OCI-LY1 (cell line): ENCODE measurements around the gene ACTN2.

Source experiments
- EZH2 ChIP-seq: fragments of 200-600 bp; sonication (generic), shearing (Covaris generic); IDR thresholded peaks from 2 replicates; pipeline ENCODE4 v1.8.0; 2017; ENCODE audit warnings: borderline replicate concordance, mixed run types, mild to moderate bottlenecking, antibody characterized with exemption, low read length, moderate library complexity, mixed read lengths
- TF ChIP-seq, protein P1 (sequence below): fragments of 200-600 bp; sonication (generic), shearing (Covaris generic); IDR thresholded peaks from 2 replicates; pipeline ENCODE4 v1.5.1; 2017; ENCODE audit warnings: mild to moderate bottlenecking, antibody characterized with exemption, low read length, moderate library complexity, mixed read lengths

DNA sequence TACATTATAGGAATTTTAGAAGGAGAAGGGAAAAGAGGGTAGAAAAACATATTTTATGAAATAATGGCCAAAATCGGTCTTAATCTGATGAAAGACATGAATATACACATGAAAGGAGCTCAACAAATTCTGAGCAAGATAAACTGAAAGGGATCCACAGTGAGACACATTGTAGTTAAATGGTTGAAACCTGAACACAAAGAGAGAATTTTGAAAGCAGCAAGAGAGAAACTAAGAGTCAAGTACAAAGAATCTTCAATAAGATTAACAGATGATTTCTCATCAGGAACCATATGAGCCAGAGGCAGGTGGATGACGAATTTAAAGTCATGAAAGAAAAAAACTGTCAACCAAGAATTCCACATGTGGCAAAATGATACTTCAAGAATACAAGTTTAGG lies 93.0 kb downstream of the ACTN2 start:
- TF ChIP-seq, protein P1, sequence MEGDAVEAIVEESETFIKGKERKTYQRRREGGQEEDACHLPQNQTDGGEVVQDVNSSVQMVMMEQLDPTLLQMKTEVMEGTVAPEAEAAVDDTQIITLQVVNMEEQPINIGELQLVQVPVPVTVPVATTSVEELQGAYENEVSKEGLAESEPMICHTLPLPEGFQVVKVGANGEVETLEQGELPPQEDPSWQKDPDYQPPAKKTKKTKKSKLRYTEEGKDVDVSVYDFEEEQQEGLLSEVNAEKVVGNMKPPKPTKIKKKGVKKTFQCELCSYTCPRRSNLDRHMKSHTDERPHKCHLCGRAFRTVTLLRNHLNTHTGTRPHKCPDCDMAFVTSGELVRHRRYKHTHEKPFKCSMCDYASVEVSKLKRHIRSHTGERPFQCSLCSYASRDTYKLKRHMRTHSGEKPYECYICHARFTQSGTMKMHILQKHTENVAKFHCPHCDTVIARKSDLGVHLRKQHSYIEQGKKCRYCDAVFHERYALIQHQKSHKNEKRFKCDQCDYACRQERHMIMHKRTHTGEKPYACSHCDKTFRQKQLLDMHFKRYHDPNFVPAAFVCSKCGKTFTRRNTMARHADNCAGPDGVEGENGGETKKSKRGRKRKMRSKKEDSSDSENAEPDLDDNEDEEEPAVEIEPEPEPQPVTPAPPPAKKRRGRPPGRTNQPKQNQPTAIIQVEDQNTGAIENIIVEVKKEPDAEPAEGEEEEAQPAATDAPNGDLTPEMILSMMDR, result no peak
- no peak for TF ChIP-seq EZH2
